Measurements from ENCODE around the gene UTP4.
A peak's percentile ranks its signal among the peaks of the same experiment; 100 is the strongest.

The UTP4 gene

GRCh38 chr16:69180011-69180338 is 47.5 kb downstream of the UTP4 start:
- DNase-seq = no peak

DNA sequence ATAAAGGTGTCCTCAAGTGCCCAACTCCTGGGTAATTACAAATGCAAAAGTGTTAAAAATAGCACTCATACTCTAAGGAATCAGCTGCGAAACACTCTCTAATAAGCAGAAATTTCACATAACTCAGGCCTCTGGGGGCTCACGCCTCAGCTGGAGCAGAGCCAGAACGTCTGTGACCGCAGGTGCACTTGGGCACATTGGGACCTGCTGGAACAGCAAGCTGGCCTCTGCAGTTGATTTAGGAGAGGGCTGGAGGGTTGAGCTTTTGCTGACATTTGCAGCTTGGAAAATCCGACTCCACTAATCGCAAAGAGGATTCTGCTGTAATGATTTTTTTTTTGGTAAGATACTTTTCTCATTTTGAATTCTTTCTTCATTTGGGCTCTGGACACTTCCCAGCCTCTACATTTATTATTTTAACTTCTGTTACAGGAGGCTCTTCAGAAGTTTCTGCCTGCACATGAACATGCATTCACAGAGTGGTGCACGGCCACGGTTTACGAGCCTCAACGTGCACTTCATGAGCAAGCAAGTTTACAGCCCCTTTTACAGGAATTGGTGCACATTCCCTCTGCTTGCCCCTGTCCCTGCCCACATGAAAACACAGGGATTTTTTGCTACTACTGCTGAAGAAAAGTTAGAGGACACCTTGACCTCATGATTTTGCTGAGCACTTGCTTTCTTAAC is 50.4 kb downstream of the UTP4 start:
- DNase-seq = no peak

DNA sequence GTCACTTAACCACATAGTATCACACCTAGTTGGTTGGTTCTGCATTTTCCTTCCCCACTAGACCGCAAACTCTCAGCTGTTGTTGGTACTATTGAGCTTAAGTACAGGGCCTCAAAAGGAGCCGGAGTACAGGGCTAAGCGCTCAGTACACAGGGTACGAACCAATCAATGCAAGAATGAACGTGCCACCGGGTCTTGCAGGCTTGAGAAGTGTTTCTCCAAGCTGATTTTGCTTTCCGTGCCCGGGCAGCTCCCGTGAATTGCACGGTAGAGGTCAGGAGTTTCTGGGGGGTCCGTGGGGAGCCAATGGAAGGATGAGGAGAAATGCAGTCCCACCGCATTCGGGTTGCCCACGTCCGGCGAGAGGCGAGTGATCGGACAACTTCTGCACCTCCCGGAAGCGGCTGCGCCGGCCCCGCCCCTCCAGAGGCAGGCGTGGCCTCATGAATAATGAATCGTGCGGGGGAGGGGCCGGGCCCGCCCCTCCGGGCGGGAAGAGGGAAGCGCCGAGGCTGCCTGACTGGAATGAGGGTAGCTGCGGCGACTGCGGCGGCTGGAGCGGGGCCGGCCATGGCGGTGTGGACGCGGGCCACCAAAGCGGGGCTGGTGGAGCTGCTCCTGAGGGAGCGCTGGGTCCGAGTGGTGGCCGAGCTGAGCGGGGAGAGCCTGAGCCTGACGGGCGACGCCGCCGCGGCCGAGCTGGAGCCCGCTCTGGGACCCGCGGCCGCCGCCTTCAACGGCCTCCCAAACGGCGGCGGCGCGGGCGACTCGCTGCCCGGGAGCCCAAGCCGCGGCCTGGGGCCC is 54.4 kb downstream of the UTP4 start, which contains the start of gene SNTB2:
Gene SNTB2 (plus strand): TSS at position 523 of the 804 bp plus-strand sequence. CDS start 3 bp downstream, at position 526.
- DNase-seq = peak; percentile 94

DNA sequence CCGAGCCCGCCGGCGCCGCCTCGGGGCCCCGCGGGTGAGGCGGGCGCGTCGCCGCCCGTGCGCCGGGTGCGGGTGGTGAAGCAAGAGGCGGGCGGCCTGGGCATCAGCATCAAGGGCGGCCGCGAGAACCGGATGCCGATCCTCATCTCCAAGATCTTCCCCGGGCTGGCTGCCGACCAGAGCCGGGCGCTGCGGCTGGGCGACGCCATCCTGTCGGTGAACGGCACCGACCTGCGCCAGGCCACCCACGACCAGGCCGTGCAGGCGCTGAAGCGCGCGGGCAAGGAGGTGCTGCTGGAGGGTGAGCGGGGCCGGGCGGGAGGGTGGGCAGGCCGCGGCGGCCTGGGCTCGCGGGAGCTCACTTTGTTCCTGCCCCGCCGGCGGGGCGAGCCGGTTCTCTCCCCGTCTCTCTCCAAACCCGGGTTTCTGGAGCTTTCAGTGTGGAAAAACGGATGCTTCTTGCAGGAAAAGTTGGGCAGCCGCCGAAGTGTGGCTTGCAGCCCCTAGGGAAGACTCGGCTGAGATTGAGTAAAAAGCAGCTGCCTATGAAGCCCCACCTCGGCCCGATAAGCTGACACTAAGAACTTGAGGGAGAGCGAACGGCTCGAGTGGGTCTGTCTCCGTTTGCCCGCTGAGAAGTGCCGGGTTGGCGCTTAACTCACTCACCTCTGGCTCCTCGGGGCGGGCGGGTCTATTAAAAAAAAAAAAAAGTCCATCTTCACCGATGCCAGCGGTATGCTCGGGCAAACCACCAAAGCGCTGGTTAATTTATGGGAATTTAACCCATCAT is 55.2 kb downstream of the UTP4 start:
- peak; percentile 79 for DNase-seq

DNA sequence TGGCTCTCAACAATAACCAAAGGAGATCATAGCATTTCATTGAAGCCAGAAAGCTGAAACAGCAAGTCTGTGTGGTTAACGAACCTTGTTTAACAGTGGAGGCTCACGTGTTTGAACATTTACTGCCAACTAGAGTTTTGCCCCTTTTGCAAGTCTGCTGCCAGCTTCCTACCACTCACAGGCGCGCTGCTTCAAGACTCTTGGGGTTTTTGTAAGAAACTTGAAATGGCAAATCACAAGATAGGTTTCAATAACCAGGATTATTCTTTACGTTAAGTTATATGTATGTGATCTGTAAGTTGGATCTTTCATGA is 55.7 kb downstream of the UTP4 start:
- peak; percentile 70 for DNase-seq

GRCh38 chr16:69188716-69189115 is 56.3 kb downstream of the UTP4 start:
- no peak for DNase-seq

GRCh38 chr16:69190046-69190588 is 57.7 kb downstream of the UTP4 start:
- no peak for DNase-seq

GRCh38 chr16:69190598-69190997 is 58.1 kb downstream of the UTP4 start:
- DNase-seq = no peak

- DNase-seq = no peak
These were observed 58.7 kb downstream of the UTP4 start for GRCh38 chr16:69191136-69191535.

- no peak for DNase-seq
These were observed 61.4 kb downstream of the UTP4 start for GRCh38 chr16:69193855-69194254.

DNA sequence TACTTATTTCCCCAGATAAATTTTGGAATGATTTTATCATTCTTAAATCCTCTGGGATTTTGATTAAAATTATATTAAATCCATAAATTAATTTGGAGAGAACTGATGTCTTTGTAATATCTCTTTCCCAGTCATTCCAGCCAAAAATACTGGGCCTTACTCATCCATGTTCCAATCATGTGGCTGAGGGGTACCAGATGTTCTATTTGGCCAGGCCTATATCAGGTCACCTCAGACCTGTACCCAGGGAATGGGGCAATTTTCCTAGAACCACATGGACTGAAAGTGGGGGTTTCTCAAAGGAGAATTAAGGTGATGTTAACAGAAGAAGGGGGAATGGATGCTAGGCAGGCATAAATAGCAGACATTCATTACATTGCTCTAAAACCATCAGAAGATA is 62.0 kb downstream of the UTP4 start:
- no peak for DNase-seq

GRCh38 chr16:69195369-69196029 is 63.0 kb downstream of the UTP4 start:
- no peak for DNase-seq

DNA sequence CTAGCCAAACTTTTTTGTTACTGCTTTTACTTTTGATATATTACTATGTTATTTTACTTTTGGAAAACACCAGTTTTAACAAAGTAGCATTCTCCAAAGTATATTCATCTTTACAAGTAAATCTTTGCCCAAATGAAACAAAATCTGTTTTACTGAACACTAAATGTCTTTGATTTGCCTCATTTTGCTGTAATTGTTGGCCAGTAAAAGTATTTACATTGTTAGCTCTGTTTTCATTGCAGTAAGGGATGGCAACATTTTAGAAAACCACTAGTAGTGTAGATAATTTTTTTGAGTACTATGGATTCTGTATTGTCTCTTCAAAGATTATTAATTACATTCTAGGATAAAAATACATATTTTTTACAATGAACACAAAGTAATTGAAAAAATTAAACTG is 65.1 kb downstream of the UTP4 start:
- no peak for DNase-seq

- no peak for DNase-seq
These were observed 66.9 kb downstream of the UTP4 start for GRCh38 chr16:69199382-69199781.

GRCh38 chr16:69201291-69201690 is 68.8 kb downstream of the UTP4 start:
- DNase-seq = no peak

- no peak for DNase-seq
These were observed 69.3 kb downstream of the UTP4 start for GRCh38 chr16:69201787-69202186.

DNA sequence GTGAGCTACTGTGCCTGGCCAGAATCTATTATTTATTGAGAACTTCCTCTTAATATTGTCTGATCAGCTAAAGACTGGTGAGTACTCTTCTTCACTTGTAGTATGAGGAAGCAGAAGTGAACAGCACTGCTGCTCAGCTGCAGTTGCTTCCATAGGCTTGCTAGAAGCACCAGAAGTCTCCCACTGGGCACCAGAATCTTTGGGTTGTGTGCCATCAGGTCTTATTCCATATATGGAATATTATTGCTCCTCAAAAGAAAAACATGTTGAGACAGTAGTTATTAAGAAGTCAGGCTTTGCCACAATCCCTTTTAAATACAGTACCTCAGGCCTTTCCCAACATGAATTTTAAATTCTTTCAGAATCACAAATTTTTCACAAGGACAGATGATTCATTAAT is 71.7 kb downstream of the UTP4 start:
- DNase-seq = no peak

- no peak for DNase-seq
These were observed 77.3 kb downstream of the UTP4 start for GRCh38 chr16:69209735-69210134.

DNA sequence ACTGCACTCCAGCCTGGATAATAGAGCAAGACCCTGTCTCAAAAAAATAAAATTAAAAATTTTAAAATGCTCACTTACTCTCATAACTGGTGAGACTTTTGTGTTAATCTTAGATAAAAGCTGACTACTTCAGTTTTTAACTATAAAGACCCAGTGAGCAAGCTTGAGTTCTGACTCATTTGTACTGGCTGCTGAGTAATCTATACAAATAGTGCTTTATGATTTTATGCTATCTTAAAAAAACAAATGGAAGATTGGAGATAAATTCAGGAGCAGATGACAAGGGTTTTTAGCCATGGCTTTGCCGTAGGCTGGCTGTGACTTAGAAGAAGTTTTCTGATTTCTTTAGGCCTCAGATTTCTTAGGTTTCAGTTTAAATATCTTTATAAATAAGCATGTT is 85.0 kb downstream of the UTP4 start:
- no peak for DNase-seq

All from activated effector memory CD4-positive, alpha-beta T cell treated with anti-CD3 and anti-CD28 coated beads, Interleukin-2, amount 50 U/mL, for 16 hours (primary cell).